Mesothelial cell of epicardium (in vitro differentiated cells): ENCODE data around the gene ANKDD1B. TPM values are rescaled to one million over a fixed set of nuclear protein-coding genes. Genes with fewer than 3 reads are reported as not detected.
A peak's percentile ranks its signal among the peaks of the same experiment; 100 is the strongest.
"Not testable (repeated sequence)": the region's sequence is repeated elsewhere in the genome, so short reads cannot be mapped to it uniquely, and the experiment has no call there.

Experiments used
- DNase-seq, 2 experiments: peaks; one replicate each; pipeline ENCODE4 v3.0.0; 2021; ENCODE audit warnings: low spot score in 2 of 2; ENCODE audit not compliant: unreplicated experiment in 2 of 2
- H3K27ac Mint-ChIP-seq: 2 replicates; pipeline ENCODE4 v1.8.0; 2021; ENCODE audit warnings: mixed read lengths
- H3K27me3 Mint-ChIP-seq: 2 replicates; pipeline ENCODE4 v1.8.0; 2021; ENCODE audit warnings: low read depth, mixed read lengths
- H3K36me3 Mint-ChIP-seq: 2 replicates; pipeline ENCODE4 v1.8.0; 2021; ENCODE audit warnings: mixed read lengths
- H3K4me1 Mint-ChIP-seq: 2 replicates; pipeline ENCODE4 v1.8.0; 2021; ENCODE audit warnings: mixed read lengths
- H3K4me3 Mint-ChIP-seq: 2 replicates; pipeline ENCODE4 v1.8.0; 2021; ENCODE audit warnings: mild to moderate bottlenecking, moderate library complexity, mixed read lengths
- H3K9me3 Mint-ChIP-seq: 2 replicates; pipeline ENCODE4 v1.8.0; 2021; ENCODE audit warnings: mixed read lengths
- CTCF ChIP-seq: fragments of 200-600 bp; sonication (generic); IDR thresholded peaks from one replicate; pipeline ENCODE4 v1.5.0; 2021; ENCODE audit warnings: antibody characterized with exemption; ENCODE audit not compliant: unreplicated experiment
- total RNA-seq: library from RNA; stranded (reverse); gene quantifications from 3 replicates; pipeline ENCODE4 v1.2.1, GENCODE V29; 2021

Gene ANKDD1B
- total RNA-seq, 1 donor from 2014 or later, result 1.1 TPM

GRCh38 chr5:75571547-75571946, 39.7 kb upstream of the ANKDD1B start:
- Mint-ChIP-seq H3K4me1 (peaks cover 53% of the 10 kb centered on the region), H3K27me3 (no peaks in the 10 kb centered on the region), H3K27ac (peak overlapping the region; percentile 74), H3K9me3 (no peaks in the 10 kb centered on the region), H3K4me3 (no peak overlapping the region), H3K36me3 (peaks cover 6% of the 10 kb centered on the region)
- no peak for DNase-seq
- TF ChIP-seq CTCF, result no peak

- Mint-ChIP-seq H3K9me3 (no peaks in the 10 kb centered on the region), H3K4me1 (peaks cover 41% of the 10 kb centered on the region), H3K27me3 (no peaks in the 10 kb centered on the region), H3K36me3 (peaks cover 17% of the 10 kb centered on the region), H3K4me3 (no peak overlapping the region), H3K27ac (peak overlapping the region; percentile 86)
- no peak for TF ChIP-seq CTCF
- no peak for DNase-seq
Observed at GRCh38 chr5:75574791-75575190, 36.5 kb upstream of the ANKDD1B start.

- H3K27ac Mint-ChIP-seq, result not testable (repeated sequence)
- Mint-ChIP-seq H3K36me3 (peaks cover 20% of the 10 kb centered on the region), H3K4me1 (peaks cover 28% of the 10 kb centered on the region)
Observed at GRCh38 chr5:75578280-75578679, 33.0 kb upstream of the ANKDD1B start.

GRCh38 chr5:75584641-75585040, 26.6 kb upstream of the ANKDD1B start:
- Mint-ChIP-seq H3K27me3 (no peaks in the 10 kb centered on the region), H3K4me3 (no peak overlapping the region), H3K27ac (no peak overlapping the region), H3K36me3 (peaks cover 21% of the 10 kb centered on the region), H3K9me3 (no peaks in the 10 kb centered on the region), H3K4me1 (no peaks in the 10 kb centered on the region)
- TF ChIP-seq CTCF, result peak; percentile 25
- DNase-seq, result no peak

More at GRCh38 chr5:75578280-75578679, 33.0 kb upstream of the ANKDD1B start:
- H3K9me3 Mint-ChIP-seq, H3K27me3 Mint-ChIP-seq, H3K4me3 Mint-ChIP-seq, DNase-seq: not testable (repeated sequence)

- H3K9me3 Mint-ChIP-seq, result no peaks in the 10 kb centered on the region
- peaks cover 21% of the 10 kb centered on the region for H3K36me3 Mint-ChIP-seq
- TF ChIP-seq CTCF, result no peak
- H3K27ac Mint-ChIP-seq, result no peak overlapping the region
- H3K27me3 Mint-ChIP-seq, result no peaks in the 10 kb centered on the region
- H3K4me1 Mint-ChIP-seq, result no peaks in the 10 kb centered on the region
- no peak overlapping the region for H3K4me3 Mint-ChIP-seq
- DNase-seq, result no peak
Observed at GRCh38 chr5:75588666-75589065, 22.6 kb upstream of the ANKDD1B start.

GRCh38 chr5:75600535-75600934, 10.7 kb upstream of the ANKDD1B start:
- Mint-ChIP-seq H3K4me3 (no peak overlapping the region), H3K27ac (no peak overlapping the region), H3K36me3 (peaks cover 18% of the 10 kb centered on the region)

More at GRCh38 chr5:75600535-75600934, 10.7 kb upstream of the ANKDD1B start:
- Mint-ChIP-seq H3K27me3 (no peaks in the 10 kb centered on the region), H3K9me3 (no peaks in the 10 kb centered on the region), H3K4me1 (peaks cover 29% of the 10 kb centered on the region)
- no peak for DNase-seq
- TF ChIP-seq CTCF, result no peak
